Epithelial cell of esophagus (primary cell): ENCODE results near the gene POP5.
A peak's percentile ranks its signal among the peaks of the same experiment; 100 is the strongest.

Experiments
- DNase-seq: peaks from one replicate; pipeline ENCODE4 v3.0.0; 2010; ENCODE audit warnings: low read depth
- H3K4me3 ChIP-seq: 2 replicates; pipeline ENCODE4 v1.5.1; 2011; ENCODE audit warnings: mild to moderate bottlenecking, low read length, control low read depth
- CTCF ChIP-seq: IDR thresholded peaks from 2 replicates; pipeline ENCODE4 v1.5.1; 2011; ENCODE audit warnings: low read depth, mild to moderate bottlenecking, low read length, control low read depth, inconsistent platforms; ENCODE audit not compliant: insufficient read depth; ENCODE audit errors: missing control alignments

The POP5 gene

DNA sequence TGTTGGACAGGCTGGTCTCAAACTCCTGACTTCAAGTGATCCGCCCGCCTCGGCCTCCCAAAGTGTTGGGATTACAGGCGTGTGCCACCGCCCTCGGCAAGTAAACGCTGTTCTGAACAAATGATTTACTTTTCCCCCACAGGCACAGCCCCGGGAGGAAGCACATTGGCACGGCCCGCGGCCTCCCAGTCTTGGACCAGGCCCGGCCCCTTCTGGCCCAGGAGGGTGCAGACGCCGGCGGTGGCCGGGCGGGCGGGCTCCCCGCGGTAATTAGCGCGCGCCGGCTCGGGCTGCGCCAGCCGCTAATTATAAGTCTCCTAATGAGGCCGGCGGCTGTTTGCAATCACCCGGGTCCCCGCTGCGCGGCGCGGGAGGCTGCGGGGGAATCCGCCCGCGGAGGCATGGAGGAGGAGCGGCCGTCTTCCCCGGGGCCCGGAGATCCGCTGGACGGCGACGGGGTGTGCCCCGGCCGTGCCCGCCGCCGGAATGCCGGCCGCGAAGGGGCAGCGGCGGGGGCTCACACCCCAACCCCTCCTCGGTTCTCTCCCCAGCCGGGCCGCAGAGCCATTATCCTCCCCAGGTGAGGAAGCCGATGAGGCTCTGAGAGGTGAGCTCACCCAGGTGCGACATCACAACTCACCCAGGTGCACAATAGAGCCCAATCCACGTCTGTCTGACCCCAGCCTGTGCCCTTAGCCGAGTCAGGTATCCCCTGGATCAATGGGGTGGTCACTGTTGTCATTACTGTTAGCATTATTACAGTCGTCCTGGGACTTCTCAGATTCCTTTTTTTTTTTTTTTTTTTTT is 3.3 kb upstream of the POP5 start:
- TF ChIP-seq CTCF, result peak; percentile 33
- H3K4me3 ChIP-seq, result peak overlapping the region; percentile 15
- peak; percentile 37 for DNase-seq

- DNase-seq, result peak; percentile 70
- no peak overlapping the region for H3K4me3 ChIP-seq
- TF ChIP-seq CTCF, result peak; percentile 93
These were observed 2.4 kb upstream of the POP5 start for GRCh38 chr12:120583478-120584030.

DNA sequence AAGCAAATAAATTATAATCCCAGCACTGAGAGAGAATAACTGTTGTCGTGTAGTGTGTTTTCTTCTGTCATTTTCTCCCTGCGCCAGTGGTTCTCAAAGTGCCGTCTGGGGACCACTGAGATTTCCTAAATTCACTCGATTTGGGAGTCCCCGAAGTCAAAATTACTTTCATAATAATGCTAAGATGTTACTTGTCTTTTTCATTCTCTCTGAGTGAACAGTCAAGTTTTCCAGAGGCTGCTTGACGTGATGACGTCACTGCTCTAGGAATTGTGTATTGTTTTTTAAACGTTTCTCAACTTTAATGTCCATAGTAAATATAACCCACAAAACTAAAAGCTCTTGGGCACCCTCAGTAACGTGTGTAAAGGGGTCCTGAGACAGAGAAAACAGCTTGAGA is 796 bp upstream of the POP5 start:
- DNase-seq, result peak; percentile 9
- no peak for TF ChIP-seq CTCF
- H3K4me3 ChIP-seq, result peak overlapping the region; percentile 97

- no peak for TF ChIP-seq CTCF
- no peak for DNase-seq
- no peak overlapping the region for H3K4me3 ChIP-seq
These were observed 2.0 kb downstream of the POP5 start for GRCh38 chr12:120579179-120579578.

DNA sequence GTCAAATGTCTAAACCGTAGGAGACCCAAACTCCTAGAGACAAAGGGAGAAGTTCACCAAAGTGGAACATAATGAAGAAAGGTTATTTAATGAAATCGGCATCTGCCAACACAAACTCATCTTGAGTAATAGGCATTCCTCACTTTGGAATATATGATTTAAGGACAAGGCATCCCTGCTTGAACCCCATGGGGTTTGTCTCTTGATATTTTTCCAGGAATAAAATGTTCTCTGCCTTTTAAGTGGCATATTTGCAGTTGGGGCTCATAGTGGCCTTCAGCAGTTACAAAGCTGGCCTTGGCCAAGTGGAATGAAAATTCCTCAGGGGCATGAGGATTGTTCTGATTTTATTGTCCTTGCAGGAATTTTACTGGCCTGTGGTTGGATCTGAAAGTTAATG is 7.1 kb downstream of the POP5 start:
- H3K4me3 ChIP-seq, result no peak overlapping the region
- no peak for TF ChIP-seq CTCF
- no peak for DNase-seq

DNA sequence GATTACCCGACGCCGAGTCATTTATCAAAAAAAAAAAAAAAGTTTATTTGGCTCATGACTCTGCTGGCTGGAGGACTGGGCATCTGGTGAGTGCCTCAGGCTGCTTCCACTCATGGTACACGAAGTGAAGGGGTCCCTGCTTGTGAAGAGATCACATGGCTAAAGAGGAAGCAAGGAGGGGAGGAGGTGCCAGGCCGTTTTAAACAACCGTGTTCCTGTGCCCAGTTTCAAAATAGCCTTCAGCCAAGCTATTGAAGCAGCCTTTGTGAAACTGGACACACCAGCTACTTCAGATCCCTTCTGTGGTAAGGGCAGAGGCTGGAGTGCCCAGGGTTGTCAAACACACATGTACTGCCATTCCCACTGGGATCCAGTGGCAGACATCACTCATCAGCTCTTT is 7.6 kb downstream of the POP5 start:
- no peak for TF ChIP-seq CTCF
- DNase-seq, result no peak
- no peak overlapping the region for H3K4me3 ChIP-seq

DNA sequence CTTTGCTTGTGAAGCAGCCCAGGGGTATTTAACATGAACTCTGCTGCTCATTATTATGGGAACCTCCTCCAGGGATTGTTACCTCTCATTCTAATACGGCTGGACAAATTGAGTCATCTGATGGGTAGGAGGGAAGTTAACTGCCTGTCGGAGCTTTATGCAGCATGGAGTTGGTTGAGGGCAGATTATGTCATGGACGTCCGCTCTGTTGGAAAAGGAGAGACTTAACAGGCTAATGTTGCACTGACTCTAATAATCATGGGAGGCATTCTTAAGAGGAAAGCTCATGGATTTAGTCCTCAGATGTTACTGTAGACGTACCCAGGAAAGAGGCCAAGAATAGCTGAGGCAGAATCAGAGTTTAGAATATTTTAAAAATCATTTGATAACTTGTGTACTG is 9.9 kb downstream of the POP5 start:
- no peak for TF ChIP-seq CTCF
- no peak overlapping the region for H3K4me3 ChIP-seq
- DNase-seq, result no peak
